NB4 (cell line): ENCODE results near the gene MINDY1.

Source experiments
- CTCF ChIP-seq: IDR thresholded peaks from one replicate; pipeline ENCODE4 v1.5.1; 2012; ENCODE audit warnings: low read depth, low read length
- MAX ChIP-seq: IDR thresholded peaks from 2 replicates; pipeline ENCODE4 v1.6.1; 2011; ENCODE audit warnings: low read depth, low read length
- MYC ChIP-seq: IDR thresholded peaks from 2 replicates; pipeline ENCODE4 v1.6.1; 2011; ENCODE audit warnings: low read depth, low read length
- POLR2A ChIP-seq: IDR thresholded peaks from 2 replicates; pipeline ENCODE4 v1.6.1; 2011; ENCODE audit warnings: mild to moderate bottlenecking; ENCODE audit not compliant: insufficient read length; ENCODE audit errors: extremely low read depth

GRCh38 chr1:150968491-150968890 is 38.2 kb downstream of the MINDY1 start:
- TF ChIP-seq CTCF = no peak
- no peak for TF ChIP-seq POLR2A
- no peak for TF ChIP-seq MAX
- TF ChIP-seq MYC = no peak
